Tibial nerve (tissue), 4 donors: Measurements from ENCODE around the gene DOCK1. TPM values are rescaled to one million over a fixed set of nuclear protein-coding genes. Genes with fewer than 3 reads are reported as not detected.

Experiments used
- DNase-seq, 2 donors: peaks; one replicate each; pipeline ENCODE4 v3.0.0-alpha.2; 2019; ENCODE audit warnings: low spot score in 2 of 2
- H3K27ac ChIP-seq, 4 donors: fragments of 200-600 bp; sonication (generic) in 3 of 4; one replicate each; pipeline ENCODE4 v1.5.1; 2017 to 2019; ENCODE audit warnings: mild to moderate bottlenecking in 1 of 4
- H3K27me3 ChIP-seq, 2 donors: fragments of 200-600 bp; sonication (generic) in 1 of 2; one replicate each; pipeline versions ENCODE4 v1.5.1 to v1.6.0; 2017 to 2019
- H3K36me3 ChIP-seq, 3 donors: fragments of 200-600 bp; sonication (generic); one replicate each; pipeline ENCODE4 v1.5.1; 2018 to 2019
- H3K4me1 ChIP-seq, 4 donors: fragments of 200-600 bp; sonication (generic) in 3 of 4; one replicate each; pipeline ENCODE4 v1.5.1; 2017 to 2019
- H3K4me3 ChIP-seq, 4 donors: fragments of 200-600 bp; sonication (generic) in 3 of 4; one replicate each; pipeline ENCODE4 v1.5.1; 2017 to 2019; ENCODE audit warnings: mild to moderate bottlenecking in 1 of 4, moderate library complexity in 1 of 4
- H3K9me3 ChIP-seq, 4 donors: fragments of 200-600 bp; sonication (generic) in 3 of 4; one replicate each; pipeline ENCODE4 v1.5.1; 2017 to 2019
- CTCF ChIP-seq, 5 experiments: fragments of 200-600 bp in 3 of 5; fragments of 450-650 bp in 2 of 5; sonication (generic) in 3 of 5; IDR thresholded peaks; one replicate each; pipeline ENCODE4 v1.5.1; 2016 to 2019; ENCODE audit warnings: antibody characterized with exemption in 5 of 5, mild to moderate bottlenecking in 3 of 5, moderate library complexity in 2 of 5
- EP300 ChIP-seq, 2 donors: sonication (generic); formaldehyde crosslinking; IDR thresholded peaks; one replicate each; pipeline ENCODE4 v1.6.1; 2017; ENCODE audit warnings: antibody characterized with exemption in 2 of 2, mild to moderate bottlenecking in 1 of 2
- POLR2A ChIP-seq, 2 donors: fragments of 450-650 bp; IDR thresholded peaks; one replicate each; pipeline ENCODE4 v1.6.1; 2017; ENCODE audit warnings: antibody characterized with exemption in 2 of 2, mild to moderate bottlenecking in 2 of 2, moderate library complexity in 2 of 2
- WGBS, 2 donors: methylation state at CpG; one replicate each; pipeline ENCODE4 v1.1.5; 2018; 5-methylcytosine and 5-hydroxymethylcytosine counted together
- total RNA-seq, 4 donors: library from RNA; depleted of rRNA; stranded (reverse); fragments of >200 nt; gene quantifications; one replicate each; pipeline ENCODE4 v1.1.0, GENCODE V29; 2016

DOCK1 gene
- total RNA-seq, 4 donors from 2014 or later: 57.3 to 76.7 (median 63.7) TPM

- no peaks in the 10 kb centered on the region for H3K9me3 ChIP-seq
- H3K27ac ChIP-seq: no peak overlapping the region
- H3K27me3 ChIP-seq: no peaks in the 10 kb centered on the region
- TF ChIP-seq CTCF (IDR thresholded peaks at IDR 0.05) (no peak), EP300 (IDR thresholded peaks at IDR 0.05) (no peak), POLR2A (IDR thresholded peaks at IDR 0.05) (no peak)
- H3K4me1 ChIP-seq: no peaks in the 10 kb centered on the region
- H3K36me3 ChIP-seq: peaks cover 4 to 98% (median 5%) of the 10 kb centered on the region in 3 donors
- no peak overlapping the region for H3K4me3 ChIP-seq
- no peak for DNase-seq
- WGBS, 2 donors: 85 to 96% methylated on average over 7 of the region's 9 CpGs
Observed at GRCh38 chr10:127027786-127028185, 122.6 kb downstream of the DOCK1 start.

- 92 to 96% methylated on average over 8 of the region's 8 CpGs for WGBS, 2 donors
- DNase-seq: no peak
- H3K9me3 ChIP-seq: no peaks in the 10 kb centered on the region
- no peak overlapping the region for H3K4me3 ChIP-seq
- H3K27ac ChIP-seq: no peak overlapping the region
- no peaks in the 10 kb centered on the region for H3K27me3 ChIP-seq
- peaks cover 4 to 98% (median 5%) of the 10 kb centered on the region in 3 donors for H3K36me3 ChIP-seq
- no peaks in the 10 kb centered on the region for H3K4me1 ChIP-seq
- no peak for TF ChIP-seq CTCF (IDR thresholded peaks at IDR 0.05)
- TF ChIP-seq EP300 (IDR thresholded peaks at IDR 0.05): no peak
- no peak for TF ChIP-seq POLR2A (IDR thresholded peaks at IDR 0.05)
Observed at GRCh38 chr10:127028556-127028955, 123.3 kb downstream of the DOCK1 start.

GRCh38 chr10:127029061-127029460 lies 123.8 kb downstream of the DOCK1 start:
- Histone ChIP-seq H3K27me3 (no peaks in the 10 kb centered on the region), H3K27ac (no peak overlapping the region), H3K4me3 (no peak overlapping the region), H3K4me1 (no peaks in the 10 kb centered on the region), H3K9me3 (no peaks in the 10 kb centered on the region), H3K36me3 (peaks cover 4 to 98% (median 5%) of the 10 kb centered on the region in 3 donors)
- 95 to 98% methylated on average over 8 of the region's 8 CpGs for WGBS, 2 donors
- TF ChIP-seq POLR2A (IDR thresholded peaks at IDR 0.05) (no peak), CTCF (IDR thresholded peaks at IDR 0.05) (no peak), EP300 (IDR thresholded peaks at IDR 0.05) (no peak)
- DNase-seq: no peak

- WGBS, 2 donors: 60% methylated on average over 12 of the region's 12 CpGs
- no peak for DNase-seq
- Histone ChIP-seq H3K9me3 (no peaks in the 10 kb centered on the region), H3K27me3 (no peaks in the 10 kb centered on the region), H3K4me1 (no peaks in the 10 kb centered on the region), H3K4me3 (no peak overlapping the region), H3K27ac (no peak overlapping the region), H3K36me3 (peaks cover 0 to 88% (median 8%) of the 10 kb centered on the region in 3 donors)
- TF ChIP-seq CTCF (IDR thresholded peaks at IDR 0.05): no peak
- TF ChIP-seq POLR2A (IDR thresholded peaks at IDR 0.05): no peak
- no peak for TF ChIP-seq EP300 (IDR thresholded peaks at IDR 0.05)
Observed at GRCh38 chr10:127033216-127034033, 128.2 kb downstream of the DOCK1 start.

- WGBS, 2 donors: 82 to 84% methylated on average over 7 of the region's 7 CpGs
- H3K27me3 ChIP-seq: no peaks in the 10 kb centered on the region
- no peak for TF ChIP-seq CTCF (IDR thresholded peaks at IDR 0.05)
- TF ChIP-seq EP300 (IDR thresholded peaks at IDR 0.05): no peak
- TF ChIP-seq POLR2A (IDR thresholded peaks at IDR 0.05): no peak
- H3K9me3 ChIP-seq: no peaks in the 10 kb centered on the region
- H3K36me3 ChIP-seq: peaks cover 0 to 88% (median 8%) of the 10 kb centered on the region in 3 donors
- H3K4me3 ChIP-seq: no peak overlapping the region
- DNase-seq: no peak
- H3K27ac ChIP-seq: no peak overlapping the region
- H3K4me1 ChIP-seq: no peaks in the 10 kb centered on the region
Observed at GRCh38 chr10:127034034-127034633, 128.9 kb downstream of the DOCK1 start.
